ENCODE data around the gene TMTC2. TPM values are rescaled to one million over a fixed set of nuclear protein-coding genes. Genes with fewer than 3 reads are reported as not detected.

TMTC2 gene
- total and polyA plus RNA-seq, 2 donors (not counting 3 experiments of a cell fraction or from before 2014, with no cell fraction given): 4.1 to 7.8 TPM

- TF ChIP-seq GATA2 (IDR thresholded peaks at IDR 0.05; ENCODE audit: insufficient read depth, insufficient read length, low read depth, low read length) (no peak), MYC (IDR thresholded peaks at IDR 0.05; ENCODE audit: low read depth, low read length) (no peak), EZH2 (IDR thresholded peaks at IDR 0.05; ENCODE audit: borderline replicate concordance, low read depth, low read length, severe bottlenecking) (no peak), CTCF (IDR thresholded peaks at IDR 0.05; ENCODE audit: extremely low read depth in 1 of 2, insufficient read depth in 1 of 2, low read depth in 1 of 2, low read length in 2 of 2) (no peak), MAX (IDR thresholded peaks at IDR 0.05; ENCODE audit: insufficient read depth, insufficient read length) (no peak), POLR2A (IDR thresholded peaks at IDR 0.05; ENCODE audit: low read depth, low read length) (no peak), JUN (IDR thresholded peaks at IDR 0.05; ENCODE audit: borderline replicate concordance, insufficient read depth, insufficient read length, low read depth) (no peak), FOS (IDR thresholded peaks at IDR 0.05; ENCODE audit: borderline replicate concordance, insufficient read depth, low read length) (no peak), POLR2AphosphoS5 (IDR thresholded peaks at IDR 0.05; ENCODE audit: insufficient read depth, low read depth, low read length) (no peak)
- Histone ChIP-seq H3K4me3 (replicated peaks in 1 of 3; ENCODE audit: insufficient read depth in 1 of 3, low read depth in 1 of 3, low read length in 3 of 3) (no peak overlapping the region), H3K4me1 (ENCODE audit: control insufficient read depth, extremely low read depth, insufficient read depth, low read length) (peaks cover 17% of the 10 kb centered on the region), H3K27me3 (ENCODE audit: control insufficient read depth in 2 of 2, insufficient read depth in 2 of 2, low read length in 2 of 2) (no peaks in the 10 kb centered on the region), H4K20me1 (replicated peaks; ENCODE audit: control insufficient read depth, extremely low read depth, insufficient read depth, low read length) (no peaks in the 10 kb centered on the region), H3K9ac (replicated peaks; ENCODE audit: extremely low read depth, insufficient read depth, low read length) (no peak overlapping the region), H3K9me1 (replicated peaks; ENCODE audit: control insufficient read depth, extremely low read depth, insufficient read depth, low read length) (no peaks in the 10 kb centered on the region), H3K79me2 (ENCODE audit: control insufficient read depth, insufficient read depth, low read length) (no peaks in the 10 kb centered on the region), H3K27ac (ENCODE audit: insufficient read depth, low read depth, low read length) (no peak overlapping the region), H3K4me2 (ENCODE audit: insufficient read depth, low read length) (no peak overlapping the region), H3K9me3 (replicated peaks; ENCODE audit: control insufficient read depth, insufficient read depth, low read length) (no peaks in the 10 kb centered on the region), H3K36me3 (ENCODE audit: control insufficient read depth in 2 of 2, extremely low read depth in 1 of 2, insufficient read depth in 2 of 2, low read length in 2 of 2) (no peaks in the 10 kb centered on the region), H2AFZ (ENCODE audit: low read depth, low read length) (no peak overlapping the region)
- BruUV-seq (replicated peaks): no TSS peak
- intact Hi-C loops (cut with micrococcal nuclease): loop anchor here (2.0 kb wide), 1 partner anchor 15 kb away; no protein-coding TSS in a partner anchor
- POLR2A ChIA-PET: no interaction called here
- dilution Hi-C loops (cut with MboI; ENCODE audit: extremely low pct_ligation_motif_present, low sequenced_read_pairs): no loop called here
- DNase-seq (ENCODE audit: low read depth, low spot score) (no peak), FAIRE-seq (no peak)
- CTCF ChIA-PET: no interaction called here
These were observed 153.1 kb downstream of the TMTC2 start for GRCh38 chr12:82839796-82840195.
